HepG2 (cell line): ENCODE results near the gene RER1. TPM values are rescaled to one million over a fixed set of nuclear protein-coding genes. Genes with fewer than 3 reads are reported as not detected.

Experiments used
- ATAC-seq: fragments of 200-7000 bp; cut with Tn5 transposase; 3 replicates; pipeline ENCODE4 v1.9.1; 2020; ENCODE audit warnings: mild to moderate bottlenecking, moderate library complexity
- BruUV-seq: library from RNA; stranded (reverse); fragments of 400-500 nt; replicated peaks from 2 replicates; lab custom pipeline; 2021; lab: Mats Ljungman, UMichigan
- CTCF ChIA-PET: fragments of 300-600 bp; formaldehyde crosslinking; extraction: SDS; loops from one replicate; lab custom pipeline; 2021; ENCODE audit warnings: low total read pairs, inconsistent platforms, low intra/inter-chr PET ratio; lab: Yijun Ruan, JAX
- POLR2A ChIA-PET: fragments of 350-600 bp; sonication (Branson Sonifier 250); formaldehyde crosslinking; loops from one replicate; lab custom pipeline; 2020; ENCODE audit warnings: antibody characterized with exemption, inconsistent platforms; lab: Yijun Ruan, JAX
- DNase-seq: peaks from one replicate; pipeline ENCODE4 v3.0.0-alpha.2; 2015; ENCODE audit warnings: low spot score
- FAIRE-seq: peaks from 3 replicates; lab custom pipeline; 2011; peaks lifted over from hg19 to GRCh38; lab: Jason Lieb, UNC
- H2AFZ ChIP-seq: one replicate; pipeline ENCODE4 v1.6.1; 2011; ENCODE audit warnings: low read length, inconsistent platforms
- H3K27ac ChIP-seq: fragments of 300-600 bp; 3 replicates; pipeline ENCODE4 v1.8.0; 2011; ENCODE audit warnings: mixed run types, mild to moderate bottlenecking, mixed read lengths, low read length, inconsistent platforms; ENCODE audit not compliant: insufficient read depth; ENCODE audit errors: extremely low read length
- H3K27me3 ChIP-seq, 2 experiments: fragments of 200-600 bp in 1 of 2; 2 replicates in 1 of 2; 3 replicates in 1 of 2; pipeline versions ENCODE4 v1.6.0 to v1.8.0; 2011; ENCODE audit warnings: low read length in 2 of 2, mild to moderate bottlenecking in 2 of 2, moderate library complexity in 2 of 2, inconsistent platforms in 1 of 2; ENCODE audit not compliant: insufficient read depth in 2 of 2, control insufficient read depth in 1 of 2
- H3K36me3 ChIP-seq, 2 experiments: fragments of 200-600 bp in 1 of 2; replicated peaks in 1 of 2; 2 replicates in 1 of 2; 3 replicates in 1 of 2; pipeline versions ENCODE4 v1.5.1 to v1.8.0; 2011; ENCODE audit warnings: low read length in 2 of 2, inconsistent platforms in 1 of 2; ENCODE audit not compliant: insufficient read depth in 2 of 2, control insufficient read depth in 1 of 2
- H3K4me1 ChIP-seq: 2 replicates; pipeline ENCODE4 v1.5.1; 2012; ENCODE audit warnings: low read length, inconsistent platforms; ENCODE audit not compliant: insufficient read depth
- H3K4me2 ChIP-seq: 2 replicates; pipeline ENCODE4 v1.6.0; 2011; ENCODE audit warnings: low read depth, low read length, inconsistent platforms
- H3K4me3 ChIP-seq, 3 experiments: fragments of 200-600 bp in 1 of 3; sonication (generic), shearing (Covaris generic) in 1 of 3; replicated peaks in 1 of 3; 2 replicates each; pipeline ENCODE4 v1.5.1; 2011 to 2016; ENCODE audit warnings: low read length in 3 of 3, inconsistent platforms in 2 of 3, low read depth in 2 of 3, mild to moderate bottlenecking in 2 of 3, control low read depth in 1 of 3, mixed read lengths in 1 of 3; ENCODE audit not compliant: insufficient read depth in 1 of 3
- H3K79me2 ChIP-seq: one replicate; pipeline ENCODE4 v1.6.1; 2011; ENCODE audit warnings: low read length, inconsistent platforms; ENCODE audit not compliant: insufficient read depth
- H3K9ac ChIP-seq: 2 replicates; pipeline ENCODE4 v1.6.0; 2011; ENCODE audit warnings: mild to moderate bottlenecking, low read depth, low read length, inconsistent platforms; ENCODE audit not compliant: insufficient read depth
- H3K9me3 ChIP-seq: 2 replicates; pipeline ENCODE4 v1.5.1; 2012; ENCODE audit warnings: mild to moderate bottlenecking, low read length
- H4K20me1 ChIP-seq: 2 replicates; pipeline ENCODE4 v1.6.0; 2011; ENCODE audit warnings: inconsistent platforms, mild to moderate bottlenecking, low read length, moderate library complexity; ENCODE audit not compliant: insufficient read depth
- CTCF ChIP-seq: sonication (generic); formaldehyde crosslinking; IDR thresholded peaks from 2 replicates; pipeline ENCODE4 v1.5.0; 2020; ENCODE audit warnings: mild to moderate bottlenecking, missing genetic modification reagents, moderate library complexity
- KAT2B ChIP-seq: fragments of 150-350 bp; IDR thresholded peaks from 2 replicates; pipeline ENCODE4 v1.6.1; 2014; ENCODE audit warnings: low read depth, low read length, borderline replicate concordance
- SP5 ChIP-seq: IDR thresholded peaks from 2 replicates; pipeline ENCODE4 v1.6.1; 2016; ENCODE audit warnings: low read depth, borderline replicate concordance
- STAG1 ChIP-seq: sonication (generic); formaldehyde crosslinking; IDR thresholded peaks from 2 replicates; pipeline ENCODE4 v1.4.0; 2020; ENCODE audit warnings: missing genetic modification reagents
- ZBTB14 ChIP-seq: sonication (generic); formaldehyde crosslinking; IDR thresholded peaks from 2 replicates; pipeline ENCODE4 v1.4.0; 2020; ENCODE audit warnings: missing genetic modification reagents
- ZNF232 ChIP-seq: sonication (generic); formaldehyde crosslinking; IDR thresholded peaks from 2 replicates; pipeline ENCODE4 v1.4.0; 2020; ENCODE audit warnings: missing genetic modification reagents, borderline replicate concordance
- ZNF687 ChIP-seq: sonication (generic); formaldehyde crosslinking; IDR thresholded peaks from 2 replicates; pipeline ENCODE4 v1.5.1; 2020; ENCODE audit warnings: mild to moderate bottlenecking, missing genetic modification reagents, moderate library complexity
- ZSCAN30 ChIP-seq: sonication (generic); formaldehyde crosslinking; IDR thresholded peaks from 2 replicates; pipeline ENCODE4 v1.5.0; 2020; ENCODE audit warnings: mild to moderate bottlenecking, missing genetic modification reagents
- WGBS: methylation state at CpG from one replicate; pipeline ENCODE4 v1.1.6; 2017; ENCODE audit warnings: low lambda C conversion rate; 5-methylcytosine and 5-hydroxymethylcytosine counted together
- in situ Hi-C: cut with HindIII; loops from 2 replicates; pipeline ENCODE4 v1.10.0; 2017; ENCODE audit warnings: low pct_unique_long_range_greater_than_20kb; ENCODE audit not compliant: extremely low pct_ligation_motif_present
- intact Hi-C: fragments of 100-400 bp; cut with micrococcal nuclease; formaldehyde crosslinking; loops from one replicate; pipeline ENCODE4 v1.10.0; 2022; ENCODE audit not compliant: unreplicated experiment
- polyA plus RNA-seq, 8 experiments: library from polyadenylated mRNA; depleted of rRNA in 3 of 8; stranded (reverse) in 7 of 8; unstranded in 1 of 8; fragments of >200 nt; fragmentation: Illumina TruSeq in 4 of 8; extraction: Trizol in 4 of 8; gene quantifications; 2 replicates each; pipeline versions ENCODE4 v1.2.1 to v1.2.3, GENCODE V29; 2011 to 2016; ENCODE audit warnings: low read depth in 4 of 8, missing spikeins in 1 of 8, mixed read lengths in 1 of 8; ENCODE audit not compliant: insufficient read depth in 1 of 8
- total RNA-seq, 5 experiments: library from RNA; depleted of rRNA; stranded (reverse); fragments of >200 nt; fragmentation: Illumina TruSeq; extraction: Trizol; gene quantifications; 2 replicates each; pipeline ENCODE4 v1.2.3, GENCODE V29; 2016; ENCODE audit warnings: low read depth in 1 of 5

The RER1 gene
- total and polyA plus RNA-seq, 2 of the 13 experiments (the other 11 are each of a cell fraction or from before 2014, with no cell fraction given), result 128 to 164 TPM

- BruUV-seq, result no TSS peak
- no peaks in the 10 kb centered on the region for H3K36me3 ChIP-seq
- no peak overlapping the region for H2AFZ ChIP-seq
- in situ Hi-C loops (no loop called here), intact Hi-C loops (no loop called here)
- FAIRE-seq, result no peak
- no peak overlapping the region for H3K4me3 ChIP-seq
- H3K27me3 ChIP-seq, result peaks cover 42 to 90% of the 10 kb centered on the region in 2 experiments
- no peak for DNase-seq
- peaks cover 3% of the 10 kb centered on the region; the same call in 1 of the 2 replicates for H4K20me1 ChIP-seq
- CTCF ChIA-PET, result no interaction called here
- no peaks in the 10 kb centered on the region for H3K4me1 ChIP-seq
- no peaks in the 10 kb centered on the region for H3K9me3 ChIP-seq
- H3K9ac ChIP-seq, result no peak overlapping the region
- ATAC-seq, result no peak
- no peak overlapping the region for H3K27ac ChIP-seq
- H3K79me2 ChIP-seq, result no peaks in the 10 kb centered on the region
- POLR2A ChIA-PET, result no interaction called here
- no peak overlapping the region for H3K4me2 ChIP-seq
- TF ChIP-seq ZNF232, result no peak
- TF ChIP-seq ZSCAN30 (CRISPR knock-in tag), result no peak
- peak; percentile 61 for TF ChIP-seq STAG1 (CRISPR knock-in tag)
- peak; percentile 63 for TF ChIP-seq CTCF (CRISPR knock-in tag)
- TF ChIP-seq, all 625 proteins: peak for 2
- WGBS, result 46% methylated on average over 27 of the region's 107 CpGs
Observed at GRCh38 chr1:2443277-2444137, 51.9 kb downstream of the RER1 start.

- Histone ChIP-seq H3K4me3 (no peak overlapping the region), H3K4me1 (no peaks in the 10 kb centered on the region)
- WGBS, result 0% methylated on average over 1 of the region's 27 CpGs
- no peak for TF ChIP-seq KAT2B
- TF ChIP-seq ZBTB14 (CRISPR knock-in tag), result no peak
- 0 out of 2 replicates have a peak, but pooled peaks have one; percentile 16 for TF ChIP-seq ZNF687 (CRISPR knock-in tag)
- TF ChIP-seq SP5 (CRISPR knock-in tag), result no peak
Observed at GRCh38 chr1:2444138-2444591, 52.5 kb downstream of the RER1 start.

More at GRCh38 chr1:2444138-2444591, 52.5 kb downstream of the RER1 start:
- DNase-seq (no peak), ATAC-seq (no peak), FAIRE-seq (no peak)
- H3K4me2 ChIP-seq, result no peak overlapping the region
- BruUV-seq, result no TSS peak
- CTCF ChIA-PET, result no interaction called here
- no peaks in the 10 kb centered on the region for H3K36me3 ChIP-seq
- no peak overlapping the region for H2AFZ ChIP-seq
- H3K9ac ChIP-seq, result no peak overlapping the region
- H3K27me3 ChIP-seq, result peaks cover 43 to 91% of the 10 kb centered on the region in 2 experiments
- H3K27ac ChIP-seq, result no peak overlapping the region
- no peaks in the 10 kb centered on the region for H3K9me3 ChIP-seq
- intact Hi-C loops (no loop called here), in situ Hi-C loops (no loop called here)
- H3K79me2 ChIP-seq, result no peaks in the 10 kb centered on the region
- H4K20me1 ChIP-seq, result peaks cover 3% of the 10 kb centered on the region; the same call in 1 of the 2 replicates
- POLR2A ChIA-PET, result no interaction called here
